GM18868 (cell line): Measurements from ENCODE around the gene FAR1.
A peak's percentile ranks its signal among the peaks of the same experiment; 100 is the strongest.

Experiments used
- ATAC-seq: cut with Tn5 transposase; IDR thresholded peaks from one replicate; pipeline ENCODE4 v1.9.1; 2021; ENCODE audit warnings: mild to moderate bottlenecking, moderate library complexity; ENCODE audit not compliant: unreplicated experiment

FAR1 gene

DNA sequence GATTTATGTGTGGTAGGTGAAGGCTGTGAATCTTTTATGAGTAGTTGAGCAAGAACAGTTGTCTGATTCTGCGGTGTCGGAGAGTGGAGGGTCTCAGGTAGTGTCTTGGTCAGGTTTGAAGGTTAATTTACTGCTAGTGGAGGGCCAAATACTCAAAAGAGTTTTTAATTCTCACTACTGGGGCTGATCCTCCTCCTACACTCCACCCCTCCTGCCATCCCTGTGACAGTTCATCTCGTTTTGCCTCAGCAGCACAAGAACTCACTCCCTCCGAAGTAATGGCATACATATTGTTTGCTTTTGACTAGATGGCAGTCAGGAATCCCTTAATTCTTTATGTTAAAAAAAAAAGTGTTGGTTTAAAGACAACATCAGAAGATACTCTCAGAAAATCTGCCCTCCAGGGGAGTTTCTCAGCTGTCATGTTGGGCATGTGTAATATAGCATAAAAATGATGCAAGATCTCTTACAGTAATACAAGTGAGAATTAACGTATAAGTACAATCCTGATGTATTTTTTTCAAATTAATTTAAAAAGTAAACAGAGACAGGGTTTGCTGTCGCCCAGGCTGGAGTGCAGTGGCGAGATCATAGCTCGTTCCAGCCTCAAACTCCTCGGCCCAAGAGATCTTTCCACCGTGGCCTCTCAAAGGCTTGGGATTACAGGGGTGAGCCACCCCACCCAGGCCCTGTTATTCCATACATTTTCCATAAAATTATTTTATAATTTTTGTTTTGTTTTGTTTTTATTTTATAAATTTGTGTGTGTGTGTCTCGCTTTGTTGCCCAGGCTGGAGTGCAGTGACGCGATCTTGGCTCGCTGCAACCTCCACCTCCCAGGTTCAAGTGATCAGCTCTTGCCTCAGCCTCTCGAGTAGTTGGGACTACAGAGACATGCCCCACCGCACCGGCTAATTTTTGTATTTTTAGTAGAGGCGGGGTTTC lies 1.3 kb downstream of the FAR1 start:
- no peak for ATAC-seq

DNA sequence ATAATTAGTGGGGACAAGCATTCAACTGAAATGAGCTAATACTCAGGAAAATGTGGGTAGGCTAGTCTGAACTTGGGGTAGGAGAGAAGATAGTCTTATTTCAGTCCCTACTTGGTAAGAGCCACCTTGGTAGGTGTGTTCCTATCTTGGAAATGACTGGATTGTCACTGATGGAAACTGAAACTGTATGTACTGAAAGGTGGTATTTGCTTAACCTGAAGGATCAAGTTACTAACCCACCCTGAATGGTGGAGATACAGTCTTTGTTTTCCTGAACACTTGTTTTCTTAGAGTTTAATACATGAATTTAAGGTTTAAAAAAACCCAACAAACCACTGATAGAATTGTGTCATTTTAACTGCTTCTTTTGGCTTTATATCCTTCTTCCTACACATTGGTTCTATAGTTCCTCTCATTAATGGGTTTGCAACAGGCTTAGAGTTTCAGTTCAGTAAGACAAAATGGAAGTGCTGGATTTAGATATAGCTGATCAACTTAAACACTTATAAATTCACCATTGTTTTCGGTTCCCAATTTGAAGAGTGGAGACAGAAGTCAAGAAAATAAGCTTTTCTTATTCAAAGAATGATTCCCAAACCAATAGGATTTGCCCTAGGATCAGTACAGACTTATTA lies 4.2 kb downstream of the FAR1 start:
- no peak for ATAC-seq

DNA sequence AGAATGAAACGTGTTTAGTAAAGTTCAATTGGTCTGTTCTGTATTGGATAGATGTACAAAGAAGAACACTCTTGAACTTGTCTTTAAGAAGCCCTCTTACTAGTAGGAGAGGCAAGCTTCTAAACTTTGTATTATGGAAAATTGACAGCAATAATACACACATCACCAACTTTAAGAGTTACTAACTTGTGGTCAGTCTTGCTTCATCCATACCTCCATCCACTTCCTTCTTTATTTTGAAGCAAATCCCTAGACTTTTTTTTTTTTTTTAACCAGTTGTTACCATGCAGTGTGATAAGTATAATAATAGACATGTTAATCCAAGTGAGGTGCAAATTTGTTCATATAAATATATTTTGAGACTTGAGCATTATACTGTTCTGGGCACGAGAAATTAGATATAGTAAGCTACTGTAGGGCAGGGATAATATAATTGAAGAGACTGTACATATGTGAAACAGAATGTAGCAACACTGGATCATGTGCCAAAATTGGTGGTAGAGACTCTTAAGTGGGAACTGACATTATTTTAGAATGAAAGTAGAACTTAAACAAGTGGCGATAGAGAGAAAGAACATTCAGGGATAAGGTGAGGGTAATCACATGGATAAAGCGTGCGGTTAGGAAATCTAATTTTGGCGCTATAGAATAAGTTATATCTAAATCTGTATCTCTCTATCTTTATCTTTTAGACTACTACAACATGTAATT lies 6.5 kb downstream of the FAR1 start:
- no peak for ATAC-seq

DNA sequence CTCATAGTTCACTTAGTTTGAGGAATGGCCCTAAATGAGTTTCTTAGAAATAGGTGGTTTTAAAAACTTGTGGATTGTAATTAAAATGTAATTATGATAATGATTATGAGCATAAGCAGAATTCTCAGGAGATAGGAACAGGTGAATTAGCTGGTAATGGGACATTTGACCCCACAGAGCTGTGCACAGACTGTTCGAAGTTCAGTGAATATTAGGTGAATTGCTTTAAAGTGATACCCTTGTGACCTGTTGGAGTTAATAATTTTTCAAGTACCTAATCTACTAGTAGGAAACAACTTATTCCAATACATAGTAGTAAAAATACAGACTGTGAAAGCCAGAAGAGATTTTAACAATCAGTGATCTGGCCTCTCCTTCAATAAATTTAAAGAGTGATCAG lies 8.1 kb downstream of the FAR1 start:
- no peak for ATAC-seq

DNA sequence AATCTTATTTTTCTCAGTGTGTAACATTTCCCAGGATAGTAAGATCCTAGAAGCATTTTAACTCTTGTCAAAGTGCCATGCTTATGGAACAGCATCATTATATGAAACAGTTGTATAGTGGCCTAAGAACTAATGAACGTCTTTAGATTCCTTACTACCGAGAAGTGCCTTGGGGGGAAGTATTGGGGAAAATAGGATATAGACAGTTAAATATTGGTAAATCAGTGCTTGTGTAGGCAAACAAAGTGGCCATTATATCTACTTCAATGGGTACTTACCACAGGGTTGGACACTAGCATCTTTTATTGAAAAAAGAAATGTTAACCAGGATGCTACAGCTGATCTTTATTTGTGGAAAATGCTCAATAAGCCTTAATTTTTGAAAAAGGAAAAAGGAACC lies 11.3 kb downstream of the FAR1 start:
- no peak for ATAC-seq

DNA sequence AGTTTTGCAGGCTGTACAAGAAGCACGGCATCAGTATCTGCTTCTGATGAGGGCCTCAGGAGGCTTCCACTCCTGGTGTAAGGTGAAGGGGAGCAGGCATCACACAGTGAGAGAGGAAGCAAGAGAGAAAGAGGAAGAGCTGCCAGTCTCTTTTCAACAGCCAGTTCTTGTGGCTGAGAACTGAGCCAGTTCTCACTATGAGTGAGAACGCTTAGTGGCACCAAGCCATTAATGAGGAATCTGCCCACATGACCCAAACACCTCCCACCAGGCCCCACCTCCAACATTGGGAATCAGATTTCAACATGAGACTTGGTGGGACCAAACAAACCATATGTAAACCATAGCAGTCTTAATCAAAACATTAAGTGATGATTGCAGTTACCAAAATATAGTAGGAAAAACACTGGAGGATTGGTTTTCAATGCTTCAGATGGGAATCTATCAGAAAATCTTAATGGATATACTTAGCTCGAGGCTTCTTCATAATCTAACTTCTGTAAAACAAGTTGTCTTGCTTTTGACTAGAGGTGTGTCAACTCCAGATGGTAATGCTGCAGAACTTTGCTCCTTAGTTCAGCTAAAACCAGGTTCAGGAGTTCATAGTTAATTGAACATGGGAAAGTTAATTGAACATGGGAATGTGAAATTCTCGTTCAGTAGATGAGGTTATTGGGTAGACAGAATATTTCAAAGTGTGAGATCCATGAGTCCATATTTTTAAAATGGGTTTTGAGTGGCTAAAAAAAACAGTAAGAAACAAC lies 12.2 kb downstream of the FAR1 start:
- peak; percentile 91 for ATAC-seq

DNA sequence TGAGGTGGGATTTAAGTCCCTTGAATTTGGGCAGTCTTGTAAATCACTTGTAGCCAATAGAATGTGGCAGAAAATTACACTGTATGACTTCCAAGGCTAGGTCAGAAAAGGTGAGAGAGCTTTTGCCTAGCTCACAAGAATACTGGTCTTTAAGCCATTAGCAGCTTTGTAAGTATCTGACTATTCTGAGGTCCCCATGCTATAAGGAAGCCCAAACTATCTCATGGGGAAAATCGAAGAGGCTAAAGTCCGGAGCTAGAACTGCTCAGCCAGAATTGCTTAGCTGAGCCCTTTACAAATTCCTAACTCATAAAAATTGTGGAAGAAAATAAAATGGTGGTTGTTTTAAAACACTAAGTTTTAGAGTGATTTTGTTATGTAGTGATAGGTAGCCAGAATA lies 13.0 kb downstream of the FAR1 start:
- no peak for ATAC-seq

DNA sequence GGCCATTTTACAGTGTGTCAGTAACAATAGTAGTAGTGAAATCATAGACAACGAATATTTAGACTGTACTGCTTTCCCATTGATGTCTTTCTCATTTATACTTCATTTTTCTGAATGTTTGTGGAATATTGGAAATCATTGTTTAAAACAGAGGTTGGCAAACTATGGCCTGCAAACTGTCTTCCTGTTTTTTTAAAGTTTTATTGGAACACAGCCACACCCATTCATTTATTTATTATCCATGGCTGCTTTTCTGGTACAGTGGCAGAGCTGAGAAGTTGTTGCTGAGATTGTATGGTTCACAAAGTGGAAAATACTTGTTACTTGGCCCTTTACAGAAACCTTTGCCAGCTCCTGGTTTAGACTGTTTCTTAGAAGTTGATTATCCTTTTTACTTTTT lies 13.7 kb downstream of the FAR1 start:
- ATAC-seq, result no peak

DNA sequence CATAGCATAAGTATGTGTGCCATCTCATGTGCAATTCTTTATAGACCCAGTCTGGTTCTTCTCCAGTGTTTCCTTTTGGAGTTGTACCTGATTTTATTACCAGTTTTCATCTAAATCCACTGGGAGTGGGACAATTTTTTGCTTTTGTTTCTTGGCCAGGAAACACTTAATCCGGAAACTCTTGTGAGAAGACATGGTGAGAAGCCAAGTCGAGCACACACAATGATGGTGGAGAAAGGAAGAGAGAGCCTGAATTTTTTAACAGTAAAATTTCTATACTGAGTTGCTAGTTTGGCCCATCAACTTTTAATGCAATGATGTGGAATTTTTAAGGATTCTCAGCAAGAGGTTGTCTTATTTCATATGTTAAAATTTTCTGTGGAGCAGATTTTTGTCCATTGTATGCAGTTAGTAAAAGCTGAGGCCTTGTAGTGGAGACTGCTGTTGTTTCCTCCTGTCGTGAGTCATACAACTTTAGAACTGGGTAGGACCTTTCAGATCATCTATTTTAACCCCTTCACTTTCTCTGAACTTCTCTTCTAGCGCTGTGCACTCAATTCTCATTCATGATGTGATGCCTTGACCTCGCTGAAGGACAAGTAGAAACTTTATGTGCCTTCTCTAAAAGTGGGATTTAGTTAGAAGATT lies 17.1 kb downstream of the FAR1 start:
- no peak for ATAC-seq

DNA sequence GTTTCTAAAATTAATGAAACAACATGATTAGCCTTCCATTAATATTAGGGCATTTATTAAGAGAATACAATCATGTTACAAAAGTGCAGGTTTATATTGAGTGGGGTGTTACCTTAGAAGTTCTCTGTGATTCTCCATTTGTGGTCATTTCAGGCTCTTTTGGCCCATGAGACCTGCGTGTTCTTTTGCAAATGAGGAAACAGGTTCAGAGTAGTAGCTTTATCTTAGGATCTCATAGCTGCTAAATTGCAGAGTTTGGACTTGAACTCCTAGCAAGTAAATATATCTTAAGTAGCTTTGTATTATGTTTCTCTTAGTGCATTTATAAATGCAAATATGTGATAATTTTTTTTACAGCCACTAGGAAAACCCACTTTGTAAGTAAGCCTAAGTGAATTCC lies 18.3 kb downstream of the FAR1 start:
- ATAC-seq, result no peak

DNA sequence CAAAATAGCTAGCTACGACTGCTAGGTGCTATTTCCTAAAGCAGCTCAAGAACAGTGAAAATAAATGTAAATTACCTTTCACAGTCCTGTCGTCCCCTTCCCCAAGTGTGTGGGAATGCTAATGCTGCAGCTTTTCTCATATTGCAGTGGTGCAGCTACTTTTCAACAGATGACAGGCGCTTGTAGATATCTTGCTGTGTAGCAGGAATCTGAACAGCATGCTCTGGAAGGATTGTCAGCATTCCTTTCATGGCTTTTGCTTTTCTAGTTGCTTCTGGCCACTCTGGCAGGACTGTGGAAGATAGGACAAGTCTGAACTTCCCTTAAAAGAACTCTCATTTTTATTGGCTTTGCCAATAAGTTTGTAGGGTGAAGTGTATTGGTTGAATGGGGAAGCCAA lies 18.8 kb downstream of the FAR1 start:
- ATAC-seq, result no peak

DNA sequence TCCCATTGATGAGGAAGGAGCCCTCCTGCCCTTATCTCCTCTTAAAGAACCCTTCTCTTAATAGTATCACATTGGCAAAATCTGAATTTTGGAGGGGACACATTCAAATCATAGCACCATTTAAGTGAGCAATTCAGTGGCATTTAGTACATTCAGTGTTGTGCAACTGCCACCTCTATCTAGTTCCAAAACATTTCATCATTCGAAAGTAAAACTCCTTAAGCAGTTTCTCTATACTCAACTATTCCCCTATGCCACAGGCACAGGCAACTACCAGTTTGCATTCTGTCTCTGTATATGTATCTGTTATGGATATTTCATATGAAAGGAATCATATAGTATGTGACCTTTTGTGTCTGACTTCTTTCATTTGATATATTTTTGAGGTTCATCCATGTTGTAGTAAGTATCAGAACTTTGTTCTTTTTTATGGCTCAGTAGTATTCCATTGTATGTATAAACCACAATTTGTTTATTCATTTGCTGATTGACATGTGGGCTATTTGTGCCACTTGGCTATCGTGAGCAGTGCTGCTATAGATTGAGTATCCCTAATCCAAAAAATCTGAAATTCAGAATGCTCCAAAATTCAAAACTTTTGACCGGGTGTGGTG lies 22.9 kb downstream of the FAR1 start:
- ATAC-seq, result no peak

DNA sequence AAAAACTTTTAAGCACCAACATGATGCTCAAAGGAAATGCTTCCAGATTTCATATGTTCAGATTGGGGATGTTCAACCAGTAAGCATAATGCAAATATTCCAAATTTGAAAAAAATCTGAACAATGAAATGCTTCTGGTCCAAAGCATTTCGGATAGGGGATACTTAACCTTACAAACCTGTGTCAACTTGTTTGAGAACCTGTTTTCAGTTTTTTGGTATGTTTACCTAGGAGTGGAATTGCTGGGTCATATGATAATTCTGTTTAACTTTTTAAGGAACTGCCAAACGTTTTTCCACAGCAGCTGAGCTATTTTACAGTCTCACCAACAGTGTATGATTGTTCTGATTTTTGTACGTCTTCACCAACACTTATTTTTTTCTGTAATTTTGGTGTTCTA lies 23.7 kb downstream of the FAR1 start:
- no peak for ATAC-seq

DNA sequence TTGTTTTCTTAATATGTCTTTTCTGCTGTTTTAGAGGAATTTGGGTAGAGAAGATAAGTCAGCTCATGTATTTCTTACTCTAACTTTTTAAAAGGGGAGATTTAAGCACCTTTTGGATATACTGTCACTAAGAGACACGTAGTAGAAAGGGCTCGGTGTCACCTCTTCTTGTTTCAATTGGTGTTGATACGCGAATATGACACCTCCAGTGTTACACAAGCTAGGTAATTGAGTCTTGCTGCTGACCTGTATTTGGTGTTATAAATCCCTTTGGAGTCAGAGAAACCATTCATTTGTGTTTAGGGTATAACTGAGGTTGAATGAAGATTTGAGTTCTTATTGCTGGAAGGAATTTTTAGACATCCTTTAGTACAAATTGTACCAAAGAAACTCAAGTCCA lies 25.6 kb downstream of the FAR1 start:
- no peak for ATAC-seq

DNA sequence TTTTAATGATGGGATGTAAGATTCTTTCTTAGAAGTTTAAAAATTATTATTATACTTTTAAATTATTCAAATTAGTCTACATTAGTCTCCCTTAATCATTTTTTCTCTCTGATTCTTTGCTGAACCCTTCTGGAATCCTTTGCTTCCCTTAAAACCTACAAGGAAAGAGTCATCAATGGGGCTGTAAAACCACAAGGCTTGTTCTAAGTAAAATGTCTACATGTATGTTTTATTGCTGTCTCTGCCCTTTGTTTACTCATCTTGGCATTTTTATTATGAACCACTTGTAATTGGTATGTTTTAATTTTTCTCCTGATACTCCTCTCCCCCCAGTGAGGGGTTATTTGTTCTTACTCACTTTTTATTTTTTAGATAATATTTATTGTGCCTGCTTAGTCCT lies 27.4 kb downstream of the FAR1 start:
- no peak for ATAC-seq

DNA sequence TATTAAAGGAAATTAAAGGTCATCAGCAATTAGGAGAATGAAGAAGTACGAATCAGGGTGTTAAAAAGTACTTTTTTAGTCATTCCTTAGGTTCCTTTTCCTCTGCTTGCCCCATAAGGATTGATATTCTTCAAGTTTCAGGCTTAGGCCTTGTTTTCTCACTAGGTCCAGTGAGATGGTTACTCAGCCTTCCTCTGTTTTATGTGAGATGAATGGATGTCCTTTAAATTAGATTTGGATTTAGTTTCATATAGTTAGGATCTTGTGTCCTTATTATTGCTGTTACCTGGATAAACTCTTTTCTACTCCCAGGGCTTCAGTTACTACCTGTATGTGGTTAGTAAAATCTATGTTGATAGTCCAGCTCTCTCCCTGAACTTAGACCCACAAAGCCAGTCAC lies 29.2 kb downstream of the FAR1 start:
- ATAC-seq, result no peak

DNA sequence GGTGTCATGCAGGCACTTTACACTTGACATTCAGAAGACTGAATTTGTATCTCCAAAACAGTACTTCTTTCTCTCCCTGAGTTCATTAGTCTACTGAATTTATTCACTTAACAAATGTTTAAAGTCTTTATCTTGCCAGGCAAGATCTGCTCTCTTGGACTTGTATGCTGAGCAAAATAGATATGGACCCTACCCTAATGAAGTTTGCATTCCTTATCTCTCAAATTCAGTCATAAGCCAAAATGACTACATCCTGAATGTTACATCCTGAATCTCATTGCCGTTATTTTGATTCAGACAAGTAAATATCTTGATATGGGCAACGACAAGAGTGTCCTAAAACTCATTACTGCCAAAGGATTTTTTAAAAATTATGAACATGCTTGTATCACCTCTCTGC lies 29.7 kb downstream of the FAR1 start:
- ATAC-seq, result no peak

DNA sequence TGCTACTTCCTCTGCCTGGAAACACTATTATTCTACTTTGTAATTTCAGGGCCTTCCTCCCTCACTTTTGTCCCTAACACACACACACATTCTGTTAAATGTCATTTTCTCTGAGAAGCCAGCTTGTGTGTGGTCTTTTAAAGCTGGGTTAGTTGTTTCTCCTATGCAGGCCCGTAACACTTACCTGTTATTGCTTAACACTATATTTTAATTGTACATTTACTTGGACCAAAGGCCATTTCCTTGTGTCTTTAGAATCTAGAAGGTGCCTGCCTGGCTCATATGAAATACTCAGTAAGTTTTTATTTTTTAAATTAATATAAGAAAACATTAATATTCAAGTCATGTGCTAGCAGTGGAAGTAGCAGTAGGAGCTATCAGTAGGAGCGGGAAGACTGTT lies 30.6 kb downstream of the FAR1 start:
- ATAC-seq, result no peak

DNA sequence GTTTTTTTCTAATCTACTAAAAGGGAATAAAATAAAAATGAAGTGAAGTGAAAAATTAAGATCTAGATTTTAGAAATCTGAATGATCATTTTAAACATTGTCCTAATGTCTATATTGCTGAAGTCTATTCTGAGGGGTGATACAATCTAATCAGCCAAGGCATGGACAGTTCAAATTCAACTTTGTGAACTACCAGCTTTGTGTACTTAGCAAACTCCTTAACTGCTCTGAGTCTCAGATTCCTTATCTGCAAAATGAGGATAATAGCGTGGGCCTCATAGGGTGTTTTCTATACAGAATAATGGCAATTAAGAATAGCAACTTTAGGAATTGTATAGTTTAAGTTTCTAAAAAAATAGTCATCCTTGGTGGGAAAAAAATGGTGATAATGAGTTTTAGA lies 31.4 kb downstream of the FAR1 start:
- ATAC-seq, result no peak

DNA sequence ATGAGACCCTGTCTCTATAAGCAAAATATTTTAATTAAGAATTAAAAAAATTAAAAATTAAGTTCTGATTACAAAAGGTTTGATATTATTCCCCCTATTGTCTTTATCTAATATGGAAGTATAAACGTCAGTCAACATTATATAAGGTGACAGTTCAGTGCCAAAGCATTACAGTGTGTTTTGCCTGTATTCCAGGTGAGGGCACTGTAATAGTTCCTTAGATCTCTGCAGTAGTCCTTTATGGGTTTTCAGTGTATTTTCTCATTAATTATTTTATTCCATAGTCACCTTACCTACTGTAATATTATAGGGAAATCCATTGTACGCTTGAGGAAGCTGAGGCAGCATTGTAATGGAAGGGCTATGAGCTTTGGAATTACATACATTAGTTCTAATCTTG lies 33.0 kb downstream of the FAR1 start:
- no peak for ATAC-seq
